ENCODE results near the gene CAPN15. TPM values are rescaled to one million over a fixed set of nuclear protein-coding genes. Genes with fewer than 3 reads are reported as not detected.

CAPN15 gene
- total and polyA plus RNA-seq, 9 of the 15 experiments (the other 6 are each of a cell fraction or from before 2014, with no cell fraction given): 0.62 to 111 (median 14.2) TPM

- TF ChIP-seq AFF1 (IDR thresholded peaks at IDR 0.05; ENCODE audit: low read depth in 1 of 2, partially characterized antibody in 2 of 2) (no peak), E2F4 (CRISPR knock-in tag; IDR thresholded peaks at IDR 0.05; ENCODE audit: low read depth) (no peak), NONO (IDR thresholded peaks at IDR 0.05; ENCODE audit: low read depth in 2 of 2, low read length in 1 of 2) (no peak), DLX4 (CRISPR knock-in tag; IDR thresholded peaks at IDR 0.05) (no peak), ZNF143 (CRISPR knock-in tag; IDR thresholded peaks at IDR 0.05) (no peak), ZNF280A (IDR thresholded peaks at IDR 0.05; ENCODE audit: low read depth, partially characterized antibody) (no peak), ZBTB2 (IDR thresholded peaks at IDR 0.05) (no peak), PCBP1 (IDR thresholded peaks at IDR 0.05; ENCODE audit: low read depth, low read length, poor library complexity, severe bottlenecking) (peak; percentile 39), NR0B1 (IDR thresholded peaks at IDR 0.05; ENCODE audit: partially characterized antibody) (no peak), CEBPB (tag; IDR thresholded peaks at IDR 0.05) (no peak), SIRT6 (IDR thresholded peaks at IDR 0.05; ENCODE audit: low read depth, low read length) (no peak), GTF2E2 (tag; IDR thresholded peaks at IDR 0.05) (no peak), ZNF24 (IDR thresholded peaks at IDR 0.05) (no peak), NR1H2 (CRISPR knock-in tag; IDR thresholded peaks at IDR 0.05) (no peak), ILF3 (IDR thresholded peaks at IDR 0.05; ENCODE audit: borderline replicate concordance) (no peak), NFE2L1 (tag; IDR thresholded peaks at IDR 0.05; ENCODE audit: borderline replicate concordance, low read depth) (no peak)
Measured at GRCh38 chr16:568401-569258, 41.1 kb downstream of the CAPN15 start (continued).

Measured in K562 (cell line).